GM18858 (cell line): Measurements from ENCODE around the gene HOXA9.

Experiments
- ATAC-seq: cut with Tn5 transposase; IDR thresholded peaks from one replicate; pipeline ENCODE4 v1.9.1; 2021; ENCODE audit not compliant: unreplicated experiment

Gene HOXA9

GRCh38 chr7:27155816-27156507 is 9.4 kb downstream of the HOXA9 start:
- no peak for ATAC-seq

GRCh38 chr7:27154901-27155815 is 10.2 kb downstream of the HOXA9 start:
- no peak for ATAC-seq

GRCh38 chr7:27154369-27154768 is 11.0 kb downstream of the HOXA9 start:
- ATAC-seq = no peak

- ATAC-seq = no peak
Measured at GRCh38 chr7:27153526-27153925, 11.8 kb downstream of the HOXA9 start.

- no peak for ATAC-seq
Measured at GRCh38 chr7:27152816-27153442, 12.4 kb downstream of the HOXA9 start.

- no peak for ATAC-seq
Measured at GRCh38 chr7:27151931-27152815, 13.2 kb downstream of the HOXA9 start, which contains the start of gene HOXA3. TSS of gene HOXA3 (minus strand) at chr7:27152583. CDS start at chr7:27110640, 41,943 bp downstream.

GRCh38 chr7:27151341-27151930 is 13.9 kb downstream of the HOXA9 start:
- ATAC-seq = no peak

- no peak for ATAC-seq
Measured at GRCh38 chr7:27150568-27151340, 14.6 kb downstream of the HOXA9 start.

- no peak for ATAC-seq
Measured at GRCh38 chr7:27149842-27150567, 15.3 kb downstream of the HOXA9 start.

- ATAC-seq = no peak
Measured at GRCh38 chr7:27148756-27149641, 16.3 kb downstream of the HOXA9 start.

- ATAC-seq = no peak
Measured at GRCh38 chr7:27148031-27148755, 17.1 kb downstream of the HOXA9 start.

- ATAC-seq = no peak
Measured at GRCh38 chr7:27147199-27148030, 17.9 kb downstream of the HOXA9 start, which contains the start of gene HOXA6. TSS of gene HOXA6 (minus strand) at chr7:27147774. CDS start at chr7:27147749, 25 bp downstream.

GRCh38 chr7:27146491-27147198 is 18.7 kb downstream of the HOXA9 start:
- ATAC-seq = no peak

GRCh38 chr7:27145914-27146412 is 19.4 kb downstream of the HOXA9 start:
- no peak for ATAC-seq

- no peak for ATAC-seq
Measured at GRCh38 chr7:27145165-27145913, 20.0 kb downstream of the HOXA9 start.
